Endothelial cell of umbilical vein (primary cell): Measurements from ENCODE around the gene TTLL9. TPM values are rescaled to one million over a fixed set of nuclear protein-coding genes. Genes with fewer than 3 reads are reported as not detected.

Experiments used
- BruUV-seq: library from RNA; stranded (reverse); fragments of 400-500 nt; replicated peaks from 2 replicates; lab custom pipeline; 2021; lab: Mats Ljungman, UMichigan
- CTCF ChIA-PET: fragments of 300-600, 350-600 bp; sonication (Branson Sonifier 250); formaldehyde crosslinking; loops from one replicate; lab custom pipeline; 2021; ENCODE audit warnings: antibody characterized with exemption, inconsistent platforms; lab: Charles Lee
- POLR2A ChIA-PET: fragments of 300-600, 350-600 bp; sonication (Branson Sonifier 250); formaldehyde crosslinking; loops from one replicate; lab custom pipeline; 2021; ENCODE audit warnings: antibody characterized with exemption, inconsistent platforms; lab: Charles Lee
- DNase-seq: peaks from one replicate; pipeline ENCODE4 v3.0.0-alpha.2; 2011; ENCODE audit warnings: low read depth, low spot score
- FAIRE-seq: peaks from 2 replicates; lab custom pipeline; 2011; peaks lifted over from hg19 to GRCh38; lab: Jason Lieb, UNC
- H2AFZ ChIP-seq: 2 replicates; pipeline ENCODE4 v1.6.0; 2012; ENCODE audit warnings: low read depth, low read length, control low read depth, inconsistent platforms
- H3K27ac ChIP-seq: 2 replicates; pipeline ENCODE4 v1.5.1; 2011; ENCODE audit warnings: low read depth, mild to moderate bottlenecking, control low read depth, low read length, moderate library complexity; ENCODE audit not compliant: insufficient read depth
- H3K27me3 ChIP-seq, 2 experiments: 2 replicates each; pipeline versions ENCODE4 v1.6.0 to v1.6.1; 2011; ENCODE audit warnings: low read length in 2 of 2, mixed read lengths in 1 of 2; ENCODE audit not compliant: control insufficient read depth in 2 of 2, insufficient read depth in 2 of 2
- H3K36me3 ChIP-seq, 2 experiments: 2 replicates in 1 of 2; 3 replicates in 1 of 2; pipeline ENCODE4 v1.5.1; 2011; ENCODE audit warnings: low read length in 2 of 2, mild to moderate bottlenecking in 1 of 2, moderate library complexity in 1 of 2; ENCODE audit not compliant: control insufficient read depth in 2 of 2, insufficient read depth in 2 of 2; ENCODE audit errors: extremely low read depth in 1 of 2
- H3K4me1 ChIP-seq: 3 replicates; pipeline ENCODE4 v1.5.1; 2011; ENCODE audit warnings: mild to moderate bottlenecking, low read length; ENCODE audit not compliant: control insufficient read depth, insufficient read depth; ENCODE audit errors: extremely low read depth
- H3K4me2 ChIP-seq: 2 replicates; pipeline ENCODE4 v1.6.1; 2011; ENCODE audit warnings: low read length, control low read depth, mixed read lengths; ENCODE audit not compliant: insufficient read depth
- H3K4me3 ChIP-seq, 3 experiments: fragments of 200-600 bp in 1 of 3; sonication (generic), shearing (Covaris generic) in 1 of 3; replicated peaks in 1 of 3; 2 replicates each; pipeline ENCODE4 v1.5.1; 2011 to 2016; ENCODE audit warnings: control low read depth in 3 of 3, low read length in 3 of 3, mild to moderate bottlenecking in 2 of 3, inconsistent platforms in 1 of 3, low read depth in 1 of 3, moderate library complexity in 1 of 3; ENCODE audit not compliant: insufficient read depth in 1 of 3
- H3K79me2 ChIP-seq: 2 replicates; pipeline ENCODE4 v1.6.0; 2012; ENCODE audit warnings: low read length, inconsistent platforms; ENCODE audit not compliant: control insufficient read depth, insufficient read depth
- H3K9ac ChIP-seq: replicated peaks from 2 replicates; pipeline ENCODE3; 2011; ENCODE audit warnings: low read length, control low read depth; ENCODE audit not compliant: insufficient read depth; ENCODE audit errors: extremely low read depth
- H3K9me1 ChIP-seq: replicated peaks from 3 replicates; pipeline ENCODE4 v1.6.0; 2011; ENCODE audit warnings: mild to moderate bottlenecking, low read length; ENCODE audit not compliant: control insufficient read depth, insufficient read depth; ENCODE audit errors: extremely low read depth
- H3K9me3 ChIP-seq: replicated peaks from 2 replicates; pipeline ENCODE4 v1.5.1; 2012; ENCODE audit warnings: low read length, inconsistent platforms; ENCODE audit not compliant: control insufficient read depth, insufficient read depth
- H4K20me1 ChIP-seq: replicated peaks from 2 replicates; pipeline ENCODE3; 2011; ENCODE audit warnings: mild to moderate bottlenecking, low read length; ENCODE audit not compliant: control insufficient read depth, insufficient read depth; ENCODE audit errors: extremely low read depth
- EZH2 ChIP-seq: IDR thresholded peaks from 2 replicates; pipeline ENCODE4 v1.6.1; 2012; ENCODE audit warnings: borderline replicate concordance, low read depth, mild to moderate bottlenecking, moderate library complexity, low read length, inconsistent platforms; ENCODE audit not compliant: severe bottlenecking
- FOS ChIP-seq: IDR thresholded peaks from 2 replicates; pipeline ENCODE4 v1.6.1; 2011; ENCODE audit warnings: mild to moderate bottlenecking, low read length, moderate library complexity, borderline replicate concordance; ENCODE audit not compliant: insufficient read depth
- GATA2 ChIP-seq: IDR thresholded peaks from 2 replicates; pipeline ENCODE4 v1.7.0; 2011; ENCODE audit warnings: low read depth, mild to moderate bottlenecking, moderate library complexity, mixed read lengths, low read length; ENCODE audit not compliant: insufficient read length, insufficient read depth
- JUN ChIP-seq: IDR thresholded peaks from 2 replicates; pipeline ENCODE4 v1.6.1; 2011; ENCODE audit warnings: borderline replicate concordance, low read depth; ENCODE audit not compliant: insufficient read length, insufficient read depth
- MYC ChIP-seq: IDR thresholded peaks from one replicate; pipeline ENCODE4 v1.6.1; 2011; ENCODE audit warnings: mild to moderate bottlenecking, low read depth, low read length
- POLR2A ChIP-seq: IDR thresholded peaks from 2 replicates; pipeline ENCODE4 v1.6.1; 2012; ENCODE audit warnings: low read depth, mild to moderate bottlenecking, control low read depth, low read length
- POLR2AphosphoS5 ChIP-seq: IDR thresholded peaks from 2 replicates; pipeline ENCODE4 v1.6.1; 2012; ENCODE audit warnings: low read depth, mild to moderate bottlenecking, control low read depth, low read length, moderate library complexity; ENCODE audit not compliant: insufficient read depth
- dilution Hi-C: fragments of 300-500 bp; cut with MboI; formaldehyde crosslinking; loops from one replicate; pipeline ENCODE4 v1.15.0; 2019; ENCODE audit warnings: low sequenced_read_pairs; ENCODE audit not compliant: extremely low pct_ligation_motif_present
- intact Hi-C: fragments of 100-400 bp; cut with micrococcal nuclease; formaldehyde crosslinking; loops from one replicate; pipeline ENCODE4 v1.10.0; 2022
- polyA plus RNA-seq, 4 experiments: library from polyadenylated mRNA; depleted of rRNA in 3 of 4; stranded (reverse) in 3 of 4; unstranded in 1 of 4; fragments of >200 nt; gene quantifications; 2 replicates each; pipeline versions ENCODE4 v1.2.1 to v1.2.3, GENCODE V29; 2011 to 2012; ENCODE audit warnings: missing spikeins in 1 of 4
- total RNA-seq: library from RNA; stranded (reverse); gene quantifications from 2 replicates; pipeline ENCODE4 v1.2.3, GENCODE V29; 2021
- TF ChIP-seq, protein P1 (sequence below), 2 donors: IDR thresholded peaks; 1 replicate in 1 of 2; 2 replicates in 1 of 2; pipeline ENCODE4 v1.5.1; 2011; ENCODE audit warnings: low read length in 2 of 2, mild to moderate bottlenecking in 2 of 2, moderate library complexity in 2 of 2, control low read depth in 1 of 2, inconsistent platforms in 1 of 2, low read depth in 1 of 2; ENCODE audit not compliant: insufficient read depth in 1 of 2; ENCODE audit errors: extremely low read depth in 1 of 2
- TF ChIP-seq, protein P2 (sequence below): IDR thresholded peaks from 2 replicates; pipeline ENCODE4 v1.6.1; 2011; ENCODE audit not compliant: insufficient read depth, insufficient read length

The TTLL9 gene
- total and polyA plus RNA-seq, 2 donors (not counting 3 experiments of a cell fraction or from before 2014, with no cell fraction given), result 0.03 TPM; not detected in 1

DNA sequence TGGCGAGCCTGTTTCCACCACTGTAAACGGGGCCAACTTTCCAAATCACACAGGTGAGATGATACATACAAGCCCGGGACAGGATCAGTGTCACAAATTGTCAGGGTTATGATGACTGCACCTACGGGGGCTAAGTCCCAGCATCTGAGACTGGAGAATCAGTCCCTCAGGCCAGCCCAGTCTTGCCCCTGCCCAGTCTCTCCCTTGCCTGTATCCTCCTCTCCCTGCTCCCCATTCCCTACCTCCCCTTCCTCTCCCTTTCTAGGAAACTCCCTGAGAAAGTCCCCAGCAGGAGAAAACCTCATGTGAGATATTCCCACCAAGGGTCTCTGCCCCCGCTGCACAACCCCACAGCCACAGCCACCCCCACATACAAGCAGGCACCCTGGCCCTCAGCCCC lies 26.6 kb upstream of the TTLL9 start:
- no peak overlapping the region for H3K27ac ChIP-seq
- H2AFZ ChIP-seq, result no peak overlapping the region
- CTCF ChIA-PET, result interaction anchor here (1.3 to 18.2 kb wide), 3 partner anchors 9 to 187 kb away, joined by 4 to 619 read pairs (median 7); partner anchors contain the start of gene MYLK2
- no peaks in the 10 kb centered on the region for H3K9me1 ChIP-seq
- POLR2A ChIA-PET, result no interaction called here
- H3K79me2 ChIP-seq, result no peaks in the 10 kb centered on the region
- no peaks in the 10 kb centered on the region for H3K9me3 ChIP-seq
- H3K4me2 ChIP-seq, result no peak overlapping the region
- DNase-seq (no peak), FAIRE-seq (no peak)
- no TSS peak for BruUV-seq
- no peak for TF ChIP-seq JUN
- H3K36me3 ChIP-seq, result no peaks in the 10 kb centered on the region
- dilution Hi-C loops (no loop called here), intact Hi-C loops (no loop called here)
- no peaks in the 10 kb centered on the region for H4K20me1 ChIP-seq
- no peak overlapping the region for H3K4me3 ChIP-seq
- no peak overlapping the region for H3K9ac ChIP-seq
- peaks cover 0 to 2% of the 10 kb centered on the region in 2 experiments for H3K27me3 ChIP-seq
- H3K4me1 ChIP-seq, result peaks cover 22% of the 10 kb centered on the region

DNA sequence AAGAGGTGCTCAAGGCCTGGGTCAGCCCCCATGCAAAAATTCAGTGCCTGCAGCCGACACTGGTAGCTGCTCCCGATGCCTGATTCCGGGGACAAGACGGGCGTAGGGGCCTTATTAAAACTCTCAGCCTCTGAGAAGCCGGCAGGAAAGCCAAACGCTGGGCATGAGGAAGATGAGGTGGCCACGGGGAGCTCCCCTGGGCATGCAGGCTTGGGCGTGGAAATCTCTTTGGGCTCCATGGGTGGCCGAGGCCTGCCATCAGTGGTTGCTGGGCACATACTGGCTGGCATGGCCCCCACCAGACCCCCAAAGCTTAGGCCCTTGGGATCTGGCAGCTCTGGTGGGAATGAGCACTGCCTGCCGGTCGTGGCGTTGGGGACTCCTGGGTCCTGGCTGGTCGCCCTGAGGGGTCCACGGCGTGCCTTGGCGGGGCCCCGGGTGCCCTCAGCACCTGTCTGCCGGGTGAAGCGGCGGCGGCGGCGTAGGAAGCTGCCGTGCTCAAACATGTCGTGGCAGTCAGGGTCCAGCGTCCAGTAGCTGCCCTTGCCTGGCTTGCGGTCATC lies 25.6 kb upstream of the TTLL9 start:
- no peak overlapping the region for H3K9ac ChIP-seq
- dilution Hi-C loops (no loop called here), intact Hi-C loops (no loop called here)
- H3K4me1 ChIP-seq, result peaks cover 22% of the 10 kb centered on the region
- no peaks in the 10 kb centered on the region for H4K20me1 ChIP-seq
- FAIRE-seq, result no peak
- H3K4me3 ChIP-seq, result no peak overlapping the region
- no peaks in the 10 kb centered on the region for H3K9me3 ChIP-seq
- POLR2A ChIA-PET, result no interaction called here
- no peaks in the 10 kb centered on the region for H3K36me3 ChIP-seq
- no peaks in the 10 kb centered on the region for H3K9me1 ChIP-seq
- no peak for DNase-seq
- no peak overlapping the region for H2AFZ ChIP-seq
- peaks cover 5 to 6% of the 10 kb centered on the region in 2 experiments for H3K27me3 ChIP-seq
- H3K27ac ChIP-seq, result no peak overlapping the region
- BruUV-seq, result no TSS peak
- TF ChIP-seq FOS, result no peak
- TF ChIP-seq, protein P1, sequence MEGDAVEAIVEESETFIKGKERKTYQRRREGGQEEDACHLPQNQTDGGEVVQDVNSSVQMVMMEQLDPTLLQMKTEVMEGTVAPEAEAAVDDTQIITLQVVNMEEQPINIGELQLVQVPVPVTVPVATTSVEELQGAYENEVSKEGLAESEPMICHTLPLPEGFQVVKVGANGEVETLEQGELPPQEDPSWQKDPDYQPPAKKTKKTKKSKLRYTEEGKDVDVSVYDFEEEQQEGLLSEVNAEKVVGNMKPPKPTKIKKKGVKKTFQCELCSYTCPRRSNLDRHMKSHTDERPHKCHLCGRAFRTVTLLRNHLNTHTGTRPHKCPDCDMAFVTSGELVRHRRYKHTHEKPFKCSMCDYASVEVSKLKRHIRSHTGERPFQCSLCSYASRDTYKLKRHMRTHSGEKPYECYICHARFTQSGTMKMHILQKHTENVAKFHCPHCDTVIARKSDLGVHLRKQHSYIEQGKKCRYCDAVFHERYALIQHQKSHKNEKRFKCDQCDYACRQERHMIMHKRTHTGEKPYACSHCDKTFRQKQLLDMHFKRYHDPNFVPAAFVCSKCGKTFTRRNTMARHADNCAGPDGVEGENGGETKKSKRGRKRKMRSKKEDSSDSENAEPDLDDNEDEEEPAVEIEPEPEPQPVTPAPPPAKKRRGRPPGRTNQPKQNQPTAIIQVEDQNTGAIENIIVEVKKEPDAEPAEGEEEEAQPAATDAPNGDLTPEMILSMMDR (IDR thresholded peaks at IDR 0.05; ENCODE audit: extremely low read depth in 1 of 2, insufficient read depth in 1 of 2, low read depth in 1 of 2, low read length in 2 of 2), result no peak
- no peak for TF ChIP-seq GATA2
- TF ChIP-seq MYC, result no peak
- TF ChIP-seq POLR2A, result no peak
- no peak for TF ChIP-seq JUN
- no peak for TF ChIP-seq EZH2
- TF ChIP-seq POLR2AphosphoS5, result no peak
- TF ChIP-seq, protein P2, sequence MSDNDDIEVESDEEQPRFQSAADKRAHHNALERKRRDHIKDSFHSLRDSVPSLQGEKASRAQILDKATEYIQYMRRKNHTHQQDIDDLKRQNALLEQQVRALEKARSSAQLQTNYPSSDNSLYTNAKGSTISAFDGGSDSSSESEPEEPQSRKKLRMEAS, result no peak
- CTCF ChIA-PET, result interaction anchor here (0.8 to 18.2 kb wide), 7 partner anchors 11 to 246 kb away, joined by 3 to 619 read pairs (median 4); partner anchors contain the start of genes MYLK2 and PDRG1
- H3K4me2 ChIP-seq, result no peak overlapping the region
- H3K79me2 ChIP-seq, result no peaks in the 10 kb centered on the region
